ENCODE results near the gene PPP1R9A.
A peak's percentile ranks its signal among the peaks of the same experiment; 100 is the strongest.

The PPP1R9A gene

GRCh38 chr7:94907026-94907810 is at the start of gene PPP1R9A:
TSS of gene PPP1R9A (plus strand) at chr7:94907594. CDS start at chr7:94910114, 2,520 bp downstream.
- peak; percentile 68 for DNase-seq (ENCODE audit: low spot score)

GRCh38 chr7:94871132-94871531 is 36.3 kb upstream of the PPP1R9A start:
- no peak for DNase-seq (ENCODE audit: low spot score)

- DNase-seq (ENCODE audit: low spot score) = no peak
Observed at GRCh38 chr7:94873239-94873638, 34.2 kb upstream of the PPP1R9A start.

- no peak for DNase-seq (ENCODE audit: low spot score)
Observed at GRCh38 chr7:94874036-94874785, 33.2 kb upstream of the PPP1R9A start.

GRCh38 chr7:94875201-94875600 is 32.2 kb upstream of the PPP1R9A start:
- DNase-seq (ENCODE audit: low spot score) = no peak

- DNase-seq (ENCODE audit: low spot score) = no peak
Observed at GRCh38 chr7:94877731-94878670, 29.4 kb upstream of the PPP1R9A start.

GRCh38 chr7:94882891-94883290 is 24.5 kb upstream of the PPP1R9A start:
- no peak for DNase-seq (ENCODE audit: low spot score)

GRCh38 chr7:94883616-94884015 is 23.8 kb upstream of the PPP1R9A start:
- DNase-seq (ENCODE audit: low spot score) = no peak

- DNase-seq (ENCODE audit: low spot score) = peak; percentile 13
Observed at GRCh38 chr7:94888551-94888950, 18.8 kb upstream of the PPP1R9A start.

GRCh38 chr7:94888995-94889523 is 18.3 kb upstream of the PPP1R9A start:
- DNase-seq (ENCODE audit: low spot score) = no peak

GRCh38 chr7:94890216-94890615 is 17.2 kb upstream of the PPP1R9A start:
- no peak for DNase-seq (ENCODE audit: low spot score)

GRCh38 chr7:94893661-94894060 is 13.7 kb upstream of the PPP1R9A start:
- no peak for DNase-seq (ENCODE audit: low spot score)

- DNase-seq (ENCODE audit: low spot score) = no peak
Observed at GRCh38 chr7:94897541-94897940, 9.9 kb upstream of the PPP1R9A start.

- no peak for DNase-seq (ENCODE audit: low spot score)
Observed at GRCh38 chr7:94898340-94898739, 9.1 kb upstream of the PPP1R9A start.

GRCh38 chr7:94901981-94902380 is 5.4 kb upstream of the PPP1R9A start:
- no peak for DNase-seq (ENCODE audit: low spot score)

GRCh38 chr7:94903971-94904370 is 3.4 kb upstream of the PPP1R9A start:
- DNase-seq (ENCODE audit: low spot score) = no peak

GRCh38 chr7:94904982-94905381 is 2.4 kb upstream of the PPP1R9A start:
- no peak for DNase-seq (ENCODE audit: low spot score)

- DNase-seq (ENCODE audit: low spot score) = peak; percentile 35
Observed at GRCh38 chr7:94906065-94906851, 1.1 kb upstream of the PPP1R9A start.

GRCh38 chr7:94907811-94908322 is 473 bp downstream of the PPP1R9A start:
- DNase-seq (ENCODE audit: low spot score) = peak; percentile 28

GRCh38 chr7:94908323-94909178 is 1.2 kb downstream of the PPP1R9A start:
- peak; percentile 37 for DNase-seq (ENCODE audit: low spot score)

Data from HuH-7 (cell line).